ENCODE measurements around the gene RMND1.
A peak's percentile ranks its signal among the peaks of the same experiment; 100 is the strongest.
"Not testable (repeated sequence)": the region's sequence is repeated elsewhere in the genome, so short reads cannot be mapped to it uniquely, and the experiment has no call there.

Gene RMND1

DNA sequence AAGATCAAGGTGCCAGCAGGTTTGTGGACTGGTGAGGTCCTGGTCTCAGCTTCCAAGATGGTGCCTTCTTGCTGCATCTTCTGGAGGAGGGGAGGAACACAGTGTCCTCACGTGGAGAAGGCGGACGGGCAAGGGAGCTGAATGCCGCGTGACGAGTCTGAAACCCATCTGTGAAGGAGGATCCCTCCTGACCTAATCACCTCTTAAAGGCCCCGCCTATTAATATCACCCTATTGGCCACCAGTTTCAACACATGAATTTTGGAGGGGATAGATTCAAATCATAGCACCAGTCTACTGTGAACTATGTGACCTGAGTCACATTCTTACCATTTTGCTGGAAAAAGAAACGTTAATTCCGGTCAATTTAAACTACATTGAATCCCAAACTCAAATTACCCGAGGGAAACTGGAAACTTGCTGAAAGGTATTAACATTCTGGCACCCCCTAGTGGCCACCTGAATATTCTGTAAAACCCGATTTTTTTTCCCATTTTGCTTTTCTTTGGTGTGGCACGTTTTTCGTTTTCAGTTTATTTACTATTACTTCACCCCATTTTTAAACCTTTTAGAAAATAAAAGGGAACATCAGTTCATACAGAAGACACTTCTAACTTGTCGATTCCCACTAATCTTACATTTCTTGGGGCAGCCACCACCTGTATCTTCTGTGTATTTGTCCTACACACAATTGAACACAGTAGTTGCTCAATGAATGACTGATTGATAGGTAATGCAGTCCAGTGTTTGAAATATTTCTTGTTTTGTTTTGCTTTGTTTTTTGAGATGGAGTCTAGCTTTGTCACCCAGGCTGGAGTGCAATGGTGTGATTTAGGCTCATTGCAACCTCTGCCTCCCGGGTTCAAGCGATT lies 24.0 kb upstream of the RMND1 start:
- peak; percentile 66 for DNase-seq (ENCODE audit: low read depth)
- H3K4me3 ChIP-seq (ENCODE audit: low read depth, low read length) = no peak overlapping the region

GRCh38 chr6:151464702-151465101 lies 12.8 kb upstream of the RMND1 start:
- no peak for DNase-seq (ENCODE audit: low read depth)
- no peak for TF ChIP-seq MYC (IDR thresholded peaks at IDR 0.05; ENCODE audit: low read depth, low read length)
- no peak for TF ChIP-seq CTCF (IDR thresholded peaks at IDR 0.05; ENCODE audit: low read depth, low read length)
- TF ChIP-seq POLR2A (IDR thresholded peaks at IDR 0.05; ENCODE audit: extremely low read depth, insufficient read length) = no peak
- TF ChIP-seq MAX (IDR thresholded peaks at IDR 0.05; ENCODE audit: low read depth, low read length) = no peak
- no peak overlapping the region for H3K4me3 ChIP-seq (ENCODE audit: low read depth, low read length)

More for the DNA sequence above, 24.0 kb upstream of the RMND1 start:
- TF ChIP-seq CTCF (IDR thresholded peaks at IDR 0.05; ENCODE audit: low read depth, low read length) (peak; percentile 56), MYC (IDR thresholded peaks at IDR 0.05; ENCODE audit: low read depth, low read length) (no peak)

GRCh38 chr6:151461673-151462072 lies 9.7 kb upstream of the RMND1 start:
- DNase-seq (ENCODE audit: low read depth) = no peak
- TF ChIP-seq MAX (IDR thresholded peaks at IDR 0.05; ENCODE audit: low read depth, low read length) = no peak
- no peak for TF ChIP-seq CTCF (IDR thresholded peaks at IDR 0.05; ENCODE audit: low read depth, low read length)
- no peak for TF ChIP-seq POLR2A (IDR thresholded peaks at IDR 0.05; ENCODE audit: extremely low read depth, insufficient read length)
- TF ChIP-seq MYC (IDR thresholded peaks at IDR 0.05; ENCODE audit: low read depth, low read length) = no peak
- H3K4me3 ChIP-seq (ENCODE audit: low read depth, low read length) = no peak overlapping the region

DNA sequence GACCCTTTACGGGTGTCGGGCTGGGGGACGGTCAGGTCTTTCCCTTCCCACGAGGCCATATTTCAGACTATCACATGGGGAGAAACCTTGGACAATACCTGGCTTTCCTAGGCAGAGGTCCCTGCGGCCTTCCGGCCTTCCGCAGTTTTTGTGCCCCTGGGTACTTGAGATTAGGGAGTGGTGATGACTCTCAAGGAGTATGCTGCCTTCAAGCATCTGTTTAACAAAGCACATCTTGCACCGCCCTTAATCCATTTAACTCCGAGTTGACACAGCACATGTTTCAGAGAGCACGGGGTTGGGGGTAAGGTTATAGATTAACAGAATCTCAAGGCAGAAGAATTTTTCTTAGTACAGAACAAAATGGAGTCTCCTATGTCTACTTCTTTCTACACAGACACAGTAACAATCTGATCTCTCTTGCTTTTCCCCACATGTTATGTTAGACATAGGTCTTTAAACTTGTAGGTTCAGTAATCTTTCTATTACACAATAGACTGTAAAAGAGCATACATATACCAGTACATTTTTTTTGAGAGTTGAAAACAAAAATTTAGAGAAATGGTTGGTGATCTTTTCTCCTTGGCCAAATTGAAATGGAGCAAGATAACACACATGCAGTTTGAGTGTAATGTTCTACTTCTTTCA lies 3.9 kb upstream of the RMND1 start:
- not testable (repeated sequence) for H3K4me3 ChIP-seq (ENCODE audit: low read depth, low read length); DNase-seq (ENCODE audit: low read depth)

- H3K4me3 ChIP-seq (ENCODE audit: low read depth, low read length) = peak overlapping the region; percentile 98
- peak; percentile 42 for DNase-seq (ENCODE audit: low read depth)
- no peak for TF ChIP-seq MYC (IDR thresholded peaks at IDR 0.05; ENCODE audit: low read depth, low read length)
- TF ChIP-seq CTCF (IDR thresholded peaks at IDR 0.05; ENCODE audit: low read depth, low read length) = no peak
- no peak for TF ChIP-seq MAX (IDR thresholded peaks at IDR 0.05; ENCODE audit: low read depth, low read length)
- no peak for TF ChIP-seq POLR2A (IDR thresholded peaks at IDR 0.05; ENCODE audit: extremely low read depth, insufficient read length)
Measured at GRCh38 chr6:151452750-151453427, 963 bp upstream of the RMND1 start.

GRCh38 chr6:151451417-151451949 lies 443 bp downstream of the RMND1 start:
- peak overlapping the region; percentile 97 for H3K4me3 ChIP-seq (ENCODE audit: low read depth, low read length)
- no peak for DNase-seq (ENCODE audit: low read depth)
- no peak for TF ChIP-seq POLR2A (IDR thresholded peaks at IDR 0.05; ENCODE audit: extremely low read depth, insufficient read length)
- TF ChIP-seq CTCF (IDR thresholded peaks at IDR 0.05; ENCODE audit: low read depth, low read length) = no peak
- TF ChIP-seq MAX (IDR thresholded peaks at IDR 0.05; ENCODE audit: low read depth, low read length) = no peak
- TF ChIP-seq MYC (IDR thresholded peaks at IDR 0.05; ENCODE audit: low read depth, low read length) = no peak

DNA sequence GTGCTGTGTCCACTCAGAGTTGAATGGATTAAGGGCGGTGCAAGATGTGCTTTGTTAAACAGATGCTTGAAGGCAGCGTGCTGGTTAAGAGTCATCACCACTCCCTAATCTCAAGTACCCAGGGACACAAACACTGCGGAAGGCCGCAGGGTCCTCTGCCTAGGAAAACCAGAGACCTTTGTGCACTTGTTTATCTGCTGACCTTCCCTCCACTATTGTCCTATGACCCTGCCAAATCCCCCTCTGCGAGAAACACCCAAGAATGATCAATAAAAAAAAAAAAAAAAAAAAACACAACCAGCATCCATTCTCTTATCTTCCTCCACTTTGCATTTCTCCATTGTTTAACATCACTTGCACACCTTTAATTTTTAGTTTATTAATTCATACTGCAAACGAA lies 998 bp downstream of the RMND1 start:
- peak overlapping the region; percentile 97 for H3K4me3 ChIP-seq (ENCODE audit: low read depth, low read length)
- DNase-seq (ENCODE audit: low read depth) = not testable (repeated sequence)
